Measurements from ENCODE around the gene JMY. TPM values are rescaled to one million over a fixed set of nuclear protein-coding genes. Genes with fewer than 3 reads are reported as not detected.

JMY gene
- total and polyA plus RNA-seq, 2 of the 8 experiments (the other 6 are each of a cell fraction or from before 2014, with no cell fraction given) = 2.8 to 13.9 TPM

DNA sequence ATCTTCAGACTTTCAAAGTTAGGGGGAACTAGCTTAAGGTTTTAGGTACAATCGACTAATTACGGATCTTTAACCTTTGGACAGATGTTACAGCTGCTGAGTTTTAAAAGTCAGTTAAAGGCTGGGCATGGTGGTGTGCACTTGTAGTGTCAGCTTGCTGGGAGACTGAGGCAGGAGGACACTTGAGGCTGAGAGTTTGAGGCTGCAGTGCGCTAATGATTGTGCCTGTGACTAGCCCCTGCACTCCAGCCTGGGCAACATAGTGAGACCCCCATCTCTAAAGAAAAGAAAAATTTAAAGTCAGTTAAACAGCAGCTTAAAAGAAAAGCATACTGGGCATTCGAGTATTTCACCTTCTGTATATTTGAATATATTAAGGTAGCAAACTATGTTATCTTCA lies 51.4 kb downstream of the JMY start (continued):
- TF ChIP-seq, protein P1, sequence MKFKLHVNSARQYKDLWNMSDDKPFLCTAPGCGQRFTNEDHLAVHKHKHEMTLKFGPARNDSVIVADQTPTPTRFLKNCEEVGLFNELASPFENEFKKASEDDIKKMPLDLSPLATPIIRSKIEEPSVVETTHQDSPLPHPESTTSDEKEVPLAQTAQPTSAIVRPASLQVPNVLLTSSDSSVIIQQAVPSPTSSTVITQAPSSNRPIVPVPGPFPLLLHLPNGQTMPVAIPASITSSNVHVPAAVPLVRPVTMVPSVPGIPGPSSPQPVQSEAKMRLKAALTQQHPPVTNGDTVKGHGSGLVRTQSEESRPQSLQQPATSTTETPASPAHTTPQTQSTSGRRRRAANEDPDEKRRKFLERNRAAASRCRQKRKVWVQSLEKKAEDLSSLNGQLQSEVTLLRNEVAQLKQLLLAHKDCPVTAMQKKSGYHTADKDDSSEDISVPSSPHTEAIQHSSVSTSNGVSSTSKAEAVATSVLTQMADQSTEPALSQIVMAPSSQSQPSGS (IDR thresholded peaks at IDR 0.05; ENCODE audit: low read length) = no peak
- no peak for TF ChIP-seq EZH2 (IDR thresholded peaks at IDR 0.05; ENCODE audit: low read depth, low read length, severe bottlenecking)
- TF ChIP-seq CBX8 (IDR thresholded peaks at IDR 0.05; ENCODE audit: borderline replicate concordance, low read depth, low read length) = no peak
- no peak for TF ChIP-seq TCF12 (IDR thresholded peaks at IDR 0.05; ENCODE audit: low read depth, low read length)
